ENCODE data around the gene RPTOR. TPM values are rescaled to one million over a fixed set of nuclear protein-coding genes. Genes with fewer than 3 reads are reported as not detected.

RPTOR gene
- total RNA-seq, 1 donor from 2014 or later, result 18.8 TPM

DNA sequence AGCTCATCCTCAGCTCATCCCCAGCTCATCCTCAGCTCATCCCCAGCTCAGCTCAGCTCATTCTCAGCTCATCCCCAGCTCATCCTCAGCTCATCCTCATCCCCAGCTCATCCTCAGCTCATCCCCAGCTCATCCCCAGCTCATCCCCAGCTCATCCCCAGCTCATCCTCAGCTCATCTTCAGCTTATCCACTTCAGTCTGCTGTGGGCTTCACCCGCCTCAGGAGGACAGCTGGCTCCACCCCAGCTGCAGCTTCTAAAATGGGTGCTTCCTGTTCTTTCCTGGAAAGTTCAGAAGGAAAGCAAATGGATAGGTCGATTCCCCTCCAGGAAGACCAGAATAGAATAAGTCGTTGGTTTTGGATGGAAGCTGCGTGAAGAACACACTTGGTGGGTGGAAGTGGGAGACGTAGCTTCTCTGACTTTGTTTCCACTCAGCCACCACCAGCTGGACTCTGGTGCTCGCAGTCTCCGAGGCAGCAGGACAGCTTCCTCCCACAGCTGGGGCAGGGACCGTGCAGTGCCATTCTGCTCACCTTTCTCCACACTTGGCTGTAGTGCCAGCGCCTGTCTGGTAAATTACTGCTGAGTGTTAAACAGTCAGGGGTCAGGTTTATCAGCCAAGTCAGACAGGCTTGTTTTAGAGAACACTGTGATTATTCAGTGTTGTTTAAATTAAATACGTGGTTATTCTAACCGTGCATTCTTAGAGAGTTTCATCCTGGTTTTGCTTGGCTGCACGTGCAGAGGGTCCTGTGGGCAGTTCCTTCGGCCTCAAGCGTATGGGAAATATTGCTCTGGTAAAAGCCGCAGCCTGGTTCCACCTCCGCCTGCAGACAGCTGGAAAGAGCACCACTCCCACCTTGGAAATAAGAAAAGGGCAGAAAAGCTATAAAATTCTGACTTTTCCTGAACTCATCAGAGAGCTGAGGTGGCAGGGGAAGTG is 386.0 kb downstream of the RPTOR start:
- ATAC-seq (no peak), DNase-seq (ENCODE audit: low spot score) (no peak)

DNA sequence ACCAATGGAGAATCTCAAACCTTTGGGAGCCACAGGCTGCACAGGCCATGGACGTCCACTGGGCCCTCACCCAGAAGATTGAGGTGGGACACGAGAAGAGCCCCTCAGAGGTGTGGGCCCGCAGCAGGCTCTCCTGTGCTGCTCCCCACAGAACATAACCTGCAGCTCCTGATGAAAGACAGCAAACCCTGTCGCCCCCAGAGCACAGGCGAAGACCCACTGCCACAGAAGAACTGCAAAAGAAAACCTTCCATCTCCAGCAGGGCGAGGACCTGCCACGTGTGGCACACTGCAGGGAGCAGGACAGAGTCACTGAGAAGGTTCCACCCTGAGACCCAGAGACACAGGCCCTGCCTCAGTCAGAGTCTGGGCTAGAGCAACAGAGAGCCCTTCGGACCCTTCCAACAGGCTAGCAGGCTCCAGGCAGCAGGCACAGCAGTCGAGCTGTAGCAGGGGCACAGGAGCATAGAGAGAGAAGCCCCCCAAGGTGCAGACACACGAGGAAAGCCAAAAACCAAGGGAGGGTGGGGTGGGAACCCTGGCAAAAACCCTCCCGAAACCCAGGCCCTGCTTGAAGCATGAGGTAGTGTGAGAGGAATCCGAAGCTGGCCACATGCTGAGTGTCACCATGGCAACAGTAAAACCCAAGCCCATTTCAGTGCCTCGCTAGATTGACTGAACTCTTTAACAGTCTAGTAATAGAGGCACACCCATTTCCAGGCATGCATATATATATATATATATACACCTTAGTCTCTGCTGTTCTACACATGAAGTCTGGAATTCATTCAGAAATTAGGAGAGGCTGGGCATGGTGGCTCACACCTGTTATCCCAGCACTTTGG is 387.0 kb downstream of the RPTOR start:
- DNase-seq (ENCODE audit: low spot score) (no peak), ATAC-seq (no peak)

DNA sequence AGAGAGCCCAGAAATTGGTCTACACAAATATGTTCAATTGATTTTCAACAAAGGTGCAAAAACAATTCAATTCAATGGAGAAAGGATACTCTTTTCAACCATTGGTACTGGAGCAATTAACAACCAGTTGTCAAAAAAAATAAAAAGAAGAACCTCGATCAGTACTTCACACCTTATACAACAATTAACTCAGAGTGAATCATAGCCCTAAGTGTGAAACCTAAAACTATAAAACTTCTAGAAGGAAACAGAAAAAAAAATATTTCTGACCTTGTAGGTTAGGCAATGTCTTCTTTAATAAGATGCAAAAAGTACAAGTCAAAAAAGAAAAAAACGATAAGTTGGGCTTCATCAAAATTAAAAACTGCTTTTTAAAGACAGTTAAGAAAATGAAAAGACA is 390.9 kb downstream of the RPTOR start:
- DNase-seq (ENCODE audit: low spot score) (no peak), ATAC-seq (no peak)

DNA sequence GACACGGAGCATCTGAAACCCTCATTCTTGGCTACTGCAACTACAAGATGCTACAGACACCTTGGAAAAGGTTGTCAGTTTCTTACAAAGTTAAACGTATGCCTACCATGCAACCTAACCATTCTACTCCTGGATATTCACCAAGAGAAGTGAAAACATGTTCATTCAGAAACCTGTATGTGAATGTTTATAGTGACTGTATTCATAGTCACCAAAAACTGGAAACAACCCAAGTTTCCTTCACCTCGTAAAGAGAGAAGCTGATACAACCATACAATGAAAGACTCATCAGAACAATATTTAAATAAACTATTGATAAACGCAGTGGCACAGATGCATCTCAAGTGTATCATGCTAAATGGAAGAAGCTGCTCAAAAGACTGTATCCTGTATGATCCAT is 391.6 kb downstream of the RPTOR start:
- ATAC-seq (no peak), DNase-seq (ENCODE audit: low spot score) (no peak)

DNA sequence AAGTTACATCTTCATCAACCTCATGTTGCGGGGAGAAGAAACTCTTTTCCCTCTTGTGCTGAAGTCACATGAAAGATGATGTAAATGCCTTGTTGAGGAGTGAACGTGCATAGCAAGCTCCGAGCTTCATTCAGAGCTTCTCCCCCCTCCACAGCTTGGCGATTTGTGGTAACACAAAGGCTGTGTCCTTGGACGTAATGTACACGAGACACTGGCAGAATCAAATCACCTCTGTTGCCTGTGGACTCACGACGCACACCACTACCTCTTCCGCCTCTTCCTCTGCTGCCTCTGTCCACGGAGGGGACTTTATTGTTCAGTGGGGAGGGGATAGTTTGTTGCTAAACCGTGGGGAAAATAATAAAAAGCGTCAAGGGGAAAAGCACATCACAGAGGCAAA is 392.1 kb downstream of the RPTOR start:
- DNase-seq (ENCODE audit: low spot score) (no peak), ATAC-seq (no peak)

DNA sequence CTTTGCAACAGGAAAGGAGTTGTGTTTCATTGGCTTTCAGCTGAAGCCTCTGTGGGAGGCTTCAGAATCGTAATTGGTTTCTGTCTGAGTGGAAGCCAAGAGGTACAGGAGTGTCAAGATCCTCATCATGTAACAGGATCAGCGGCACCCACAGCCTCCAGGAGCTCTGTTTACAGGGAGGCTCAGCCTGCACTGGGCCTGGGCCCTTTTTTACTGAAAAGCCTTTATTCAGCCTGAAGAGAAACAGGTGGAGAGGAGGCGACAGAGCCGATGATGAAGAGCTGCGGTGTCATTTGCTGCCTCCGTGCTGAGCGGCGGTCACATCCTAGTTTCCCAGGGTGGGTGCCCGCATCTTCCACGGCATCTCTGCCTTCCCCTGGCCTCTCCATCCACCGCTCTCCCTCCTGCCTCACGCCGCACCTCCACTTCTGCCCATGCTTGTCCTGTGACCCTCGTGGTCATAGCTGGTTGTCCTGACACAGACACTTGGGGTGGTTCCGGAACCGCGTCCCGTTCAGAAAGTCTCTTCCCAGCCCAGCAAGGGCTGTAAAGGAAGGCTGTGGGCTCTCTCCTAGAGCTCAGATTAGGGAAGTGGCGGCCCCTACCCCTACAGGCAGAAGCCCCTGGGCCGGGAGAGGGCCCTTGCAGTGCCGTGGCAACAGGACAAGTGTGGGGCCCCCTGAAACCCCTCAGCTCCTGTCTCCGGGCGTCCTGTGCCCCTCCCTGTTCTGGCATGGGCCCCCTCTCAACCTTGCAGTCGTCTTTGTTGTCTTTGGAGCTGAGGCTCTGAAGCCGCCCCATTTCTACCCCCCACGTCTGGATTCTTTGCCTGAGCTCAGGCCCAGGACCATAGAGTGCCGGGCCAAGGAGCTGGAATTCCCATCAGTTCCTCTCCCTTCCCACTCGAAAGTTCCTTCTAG is 393.1 kb downstream of the RPTOR start:
- DNase-seq (ENCODE audit: low spot score) (no peak), ATAC-seq (no peak)

DNA sequence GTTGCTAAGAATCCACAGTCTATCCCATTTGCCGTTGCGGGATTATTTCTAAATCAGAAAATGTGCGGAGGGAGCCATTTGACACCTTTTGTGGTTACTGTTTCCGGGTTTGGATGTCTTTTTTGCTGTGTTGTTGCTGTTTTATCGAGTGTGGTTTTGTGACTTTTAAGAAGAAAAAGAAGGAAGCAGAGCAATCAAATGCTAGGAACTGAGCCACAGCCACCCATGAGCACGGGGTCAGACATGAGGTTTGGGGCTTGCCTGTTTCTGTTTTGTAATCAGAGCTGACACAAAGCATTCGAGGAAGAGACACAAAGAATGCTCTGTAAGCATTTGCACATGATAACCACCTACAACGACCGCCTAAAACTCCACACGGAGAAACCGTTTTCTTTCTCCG is 393.9 kb downstream of the RPTOR start:
- ATAC-seq (no peak), DNase-seq (ENCODE audit: low spot score) (no peak)

DNA sequence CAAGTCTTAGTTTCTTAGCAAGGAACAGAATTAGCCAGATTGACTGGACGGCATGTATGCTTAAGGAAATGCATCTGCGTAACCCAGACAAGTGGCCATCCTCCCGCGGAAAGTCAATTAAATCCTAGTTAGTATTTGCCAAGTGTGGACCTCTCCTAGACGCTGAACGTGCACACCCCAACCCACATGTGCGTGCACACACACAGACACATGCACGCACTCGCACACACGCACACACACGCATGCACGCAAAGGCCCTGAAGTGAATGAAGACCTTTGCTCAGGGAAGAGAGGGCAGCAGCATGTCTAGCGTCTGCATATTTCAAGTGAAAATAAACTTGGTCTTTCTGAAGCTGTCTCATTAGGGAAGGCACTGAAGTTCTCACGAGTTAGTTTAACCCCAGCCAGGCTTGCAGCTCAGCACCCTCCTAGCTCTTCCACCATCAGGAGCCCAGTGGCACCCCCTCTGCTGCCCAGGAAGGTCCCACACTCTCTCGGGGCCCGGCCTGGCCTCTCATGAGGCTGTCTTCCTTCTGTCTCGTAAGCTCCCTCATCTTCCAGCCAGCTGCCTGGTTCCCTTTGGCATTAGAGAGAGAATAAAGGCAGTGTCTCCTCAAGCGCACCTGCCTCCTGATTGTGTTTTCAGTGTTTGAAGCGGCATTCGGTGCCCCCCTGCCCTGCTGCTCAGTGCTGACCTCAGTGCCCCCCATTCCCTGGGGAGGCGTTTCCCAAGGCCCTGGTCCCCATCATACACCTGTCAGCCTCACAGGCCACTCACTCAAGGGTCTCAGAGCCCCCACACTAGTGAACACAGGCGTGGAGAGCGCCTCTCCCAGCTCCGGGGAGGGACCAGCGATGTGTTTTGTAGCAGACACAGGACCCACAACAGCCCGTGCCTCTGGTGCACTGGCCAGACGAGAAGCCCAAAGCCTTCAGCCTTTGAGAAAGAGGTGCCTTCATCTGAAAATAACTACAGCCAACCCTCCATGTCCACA is 394.8 kb downstream of the RPTOR start:
- ATAC-seq, result no peak
- no peak for DNase-seq (ENCODE audit: low spot score)

DNA sequence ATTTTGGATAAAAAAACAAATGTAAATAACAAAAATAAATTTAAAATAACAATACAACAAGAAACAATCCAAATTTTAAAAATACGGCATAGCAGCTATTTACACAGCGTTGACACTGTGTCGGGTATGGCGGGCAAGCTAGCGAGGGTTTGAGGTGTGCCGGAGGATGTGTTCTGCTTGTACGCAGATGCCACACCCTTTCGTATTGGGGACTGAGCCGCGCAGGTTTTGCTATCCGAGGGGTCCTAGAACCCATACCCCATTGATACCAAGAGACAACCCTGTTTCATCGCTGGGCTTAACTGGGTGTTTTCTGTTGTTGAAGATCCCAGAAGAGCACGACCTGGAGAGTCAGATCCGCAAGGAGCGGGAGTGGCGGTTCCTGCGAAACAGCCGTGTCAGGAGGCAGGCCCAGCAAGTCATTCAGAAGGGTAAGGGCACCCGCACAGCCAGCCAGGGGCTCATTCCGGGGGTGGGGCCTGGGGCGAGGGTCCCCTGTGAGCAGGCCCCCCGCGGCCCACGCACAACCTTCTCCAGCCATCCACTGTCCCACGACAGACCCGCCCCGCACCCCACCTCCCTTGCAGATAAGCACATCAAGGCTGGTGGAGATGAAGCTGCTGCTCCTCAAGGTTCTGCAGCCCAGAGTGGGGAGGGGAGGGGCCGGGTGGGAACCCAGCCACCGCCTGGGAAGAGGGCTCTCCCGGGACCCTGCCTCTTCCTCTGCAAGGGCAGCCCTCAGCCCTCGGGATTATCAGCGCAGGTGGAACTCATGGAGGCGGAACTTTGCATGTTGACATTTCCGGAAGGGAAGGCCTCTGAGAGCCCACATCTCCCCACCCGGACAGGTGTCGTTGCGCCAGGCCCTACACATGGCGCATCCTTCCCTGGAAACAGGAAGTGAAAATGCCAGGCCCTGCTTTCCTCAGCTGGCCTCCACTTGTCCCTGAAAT is 395.8 kb downstream of the RPTOR start:
- DNase-seq (ENCODE audit: low spot score) (no peak), ATAC-seq (no peak)

DNA sequence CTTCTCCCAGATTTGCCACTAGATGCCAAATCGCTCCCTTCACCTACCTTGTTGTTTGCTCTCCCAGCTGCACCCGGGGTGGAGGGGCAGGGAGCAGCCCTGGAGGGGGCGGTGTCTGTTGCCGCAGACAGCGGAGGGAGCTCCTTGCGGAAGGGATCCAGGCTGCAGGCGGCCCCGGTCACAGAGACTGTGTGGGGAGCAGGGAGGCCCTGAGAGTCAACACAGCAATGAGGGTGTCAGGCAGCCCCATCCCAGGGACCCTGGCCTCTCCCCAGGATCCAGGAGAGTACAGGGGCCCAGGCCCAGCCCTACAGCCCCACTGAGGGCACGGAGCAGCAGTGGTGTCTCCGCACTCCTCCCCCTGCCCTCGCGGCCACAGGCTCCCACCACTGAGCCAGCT is 396.5 kb downstream of the RPTOR start:
- ATAC-seq, result no peak
- no peak for DNase-seq (ENCODE audit: low spot score)

DNA sequence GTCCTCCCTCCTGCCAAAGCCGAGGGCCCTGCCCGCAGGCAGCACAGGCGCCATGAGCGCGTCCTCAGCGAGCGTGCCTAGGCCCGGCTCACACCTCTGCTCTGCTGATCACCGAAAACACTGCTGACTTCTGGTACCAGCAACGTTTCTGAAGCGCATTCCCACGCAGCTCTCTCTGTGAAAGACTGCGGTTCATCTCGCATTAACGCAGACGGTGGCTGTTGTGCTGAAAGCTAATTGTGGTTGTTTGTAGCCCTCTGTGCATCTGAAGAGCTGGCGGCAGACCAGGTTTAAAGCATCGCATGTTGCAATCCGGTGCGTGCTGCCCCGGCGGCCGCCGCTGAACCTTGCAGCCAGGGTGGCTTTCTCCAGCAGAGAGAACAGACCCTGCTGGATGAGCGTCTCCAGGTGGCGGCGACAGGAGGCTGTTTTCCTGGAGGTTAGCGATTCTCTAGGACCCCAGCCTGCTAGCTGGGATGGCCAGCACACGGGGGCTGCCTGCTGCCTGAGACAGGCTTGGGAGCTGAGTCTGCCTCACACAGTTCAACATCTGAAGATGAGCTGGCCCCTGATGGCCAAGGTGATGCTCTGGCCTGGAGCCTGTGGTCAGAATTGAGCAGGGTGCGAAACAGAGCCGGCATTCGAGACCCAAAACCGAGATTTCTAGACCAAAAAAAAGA is 397.2 kb downstream of the RPTOR start:
- DNase-seq (ENCODE audit: low spot score), result no peak
- no peak for ATAC-seq

DNA sequence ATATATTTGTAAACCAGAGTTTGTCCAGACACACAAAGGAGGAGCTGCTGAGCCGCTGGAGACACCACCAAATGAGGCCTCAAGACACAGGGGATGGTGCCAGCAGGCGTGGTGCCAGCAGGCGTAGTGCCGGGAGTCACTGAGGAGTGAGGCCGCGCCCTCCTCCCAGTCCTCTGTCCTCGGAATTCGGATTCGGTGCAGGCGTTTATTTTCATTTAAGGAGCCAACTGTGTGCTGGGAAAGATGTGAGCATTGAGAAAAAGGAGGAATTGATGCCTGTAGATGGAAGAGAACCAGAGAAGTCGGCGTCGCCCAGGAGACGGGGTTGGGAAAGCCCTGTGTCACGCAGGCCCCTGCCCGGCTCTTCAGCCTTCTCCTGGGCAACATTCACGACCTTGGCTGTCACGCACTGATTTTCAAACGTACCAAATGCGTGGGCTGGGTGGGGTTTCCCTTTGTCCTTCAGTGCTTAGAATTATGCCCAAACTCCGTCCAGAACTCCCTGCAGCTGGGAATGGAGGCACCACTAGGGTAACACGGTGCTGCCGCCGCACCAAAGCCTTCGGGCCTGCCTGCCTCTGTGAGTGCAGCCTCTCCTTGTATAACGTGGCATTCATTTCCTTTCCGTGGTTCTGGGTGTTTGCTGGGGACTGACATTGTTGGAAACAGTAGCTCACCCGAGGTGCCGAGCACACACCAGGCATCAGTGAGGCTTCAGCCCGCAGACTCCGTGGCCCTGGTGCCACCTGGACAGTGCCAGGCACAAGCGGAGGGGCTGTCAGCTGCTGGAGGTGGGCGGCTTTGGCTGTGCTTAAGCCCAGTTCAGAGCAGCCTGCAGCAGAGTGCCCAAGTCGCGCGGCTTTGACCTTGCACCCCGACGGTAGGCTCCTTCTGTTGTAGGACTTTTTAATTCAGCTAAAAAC is 398.0 kb downstream of the RPTOR start:
- DNase-seq (ENCODE audit: low spot score), result peak; percentile 62
- peak; percentile 41 for ATAC-seq

DNA sequence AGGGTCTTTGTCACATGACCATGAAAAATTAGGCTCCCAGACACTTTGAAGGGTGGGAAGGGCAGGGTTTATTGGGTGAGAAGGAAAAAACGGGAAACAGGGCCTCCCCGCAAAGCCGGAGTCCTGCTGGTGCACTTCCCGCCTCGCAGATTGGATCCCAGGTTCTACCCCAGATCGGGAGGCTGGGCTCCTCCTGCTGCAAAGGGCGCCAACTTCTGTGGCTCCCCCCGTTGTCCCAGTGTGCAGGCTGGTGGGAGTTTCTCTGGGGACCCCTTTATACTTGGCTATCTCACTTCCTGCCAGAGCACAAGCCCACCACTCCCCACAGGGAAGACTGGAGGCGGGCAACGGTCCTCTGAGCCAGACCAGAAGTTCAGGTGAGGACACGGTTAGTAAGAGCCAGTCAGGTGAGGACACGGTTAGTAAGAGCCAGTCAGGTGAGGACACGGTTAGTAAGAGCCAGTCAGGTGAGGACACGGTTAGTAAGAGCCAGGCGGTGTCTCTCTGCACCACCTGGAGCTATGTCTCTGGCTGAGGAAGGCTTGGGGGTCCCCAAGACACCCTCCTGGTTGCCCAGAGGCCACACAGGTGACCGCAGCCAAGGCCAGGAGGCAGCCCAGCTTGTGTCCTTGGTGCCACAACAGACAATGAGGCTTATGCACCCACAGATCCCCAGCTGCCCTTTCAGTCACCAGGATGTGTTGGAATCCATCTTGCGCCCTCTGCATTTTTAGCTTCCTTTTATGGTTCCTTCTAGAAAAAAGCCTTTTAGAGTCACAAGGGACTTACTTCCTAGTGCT is 398.9 kb downstream of the RPTOR start:
- DNase-seq (ENCODE audit: low spot score), result no peak
- no peak for ATAC-seq

DNA sequence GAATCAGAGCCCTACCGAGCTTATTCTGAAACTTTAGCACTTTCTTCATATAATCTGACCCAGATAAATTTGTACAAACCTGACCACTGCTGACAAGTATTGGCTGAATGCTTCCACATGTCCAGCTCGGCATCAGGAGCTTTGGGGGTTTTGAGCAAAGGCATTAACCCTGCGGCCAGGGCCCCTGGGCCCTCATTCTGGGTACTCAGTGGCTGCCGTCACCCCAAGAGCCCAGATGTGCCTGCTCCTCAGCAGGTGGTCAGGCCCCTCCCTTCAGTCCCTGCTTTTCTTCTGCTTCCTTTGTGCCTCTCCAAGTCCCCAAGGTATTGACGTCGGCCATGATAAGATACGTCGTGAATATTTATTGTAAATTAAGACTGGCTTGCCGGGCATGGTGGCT is 399.7 kb downstream of the RPTOR start:
- ATAC-seq (no peak), DNase-seq (ENCODE audit: low spot score) (no peak)

DNA sequence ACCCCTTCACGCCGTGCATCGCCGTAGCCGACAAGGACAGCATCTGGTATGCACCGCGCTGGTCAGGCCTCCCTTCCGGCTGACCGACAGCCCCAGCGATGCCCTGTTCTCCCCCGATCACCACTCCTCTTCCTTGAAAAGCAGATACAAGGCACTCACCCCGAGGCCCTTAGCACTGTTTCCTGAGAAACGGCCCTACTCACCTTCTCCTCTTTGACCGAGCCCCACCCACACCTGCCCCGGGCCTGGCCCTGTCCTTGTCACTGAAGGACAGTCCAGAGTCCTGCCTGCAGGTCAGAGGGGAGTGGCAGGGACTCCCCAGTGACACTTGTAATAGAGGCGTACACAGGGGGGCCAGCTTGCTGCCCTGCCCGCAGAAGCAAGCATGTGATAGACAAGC is 401.1 kb downstream of the RPTOR start:
- DNase-seq (ENCODE audit: low spot score) (no peak), ATAC-seq (no peak)

DNA sequence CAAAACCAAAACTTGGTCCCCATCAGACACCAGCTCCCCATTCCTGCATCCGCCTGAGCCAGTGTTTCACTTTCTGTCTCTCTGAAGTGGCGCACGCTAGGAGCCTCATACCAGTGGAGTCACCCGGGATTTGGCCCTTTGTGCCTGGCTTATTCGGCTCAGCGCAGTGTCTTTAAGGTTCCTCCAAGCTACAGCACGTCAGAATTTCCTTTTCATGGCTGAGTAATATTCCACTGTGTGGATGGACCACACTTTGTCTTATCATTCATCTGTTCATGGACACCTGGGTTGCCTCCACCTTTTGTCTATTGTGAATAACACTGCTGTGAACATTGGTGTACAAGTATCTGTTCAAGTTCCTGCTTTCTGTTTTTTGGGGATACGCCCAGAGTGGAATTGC is 401.8 kb downstream of the RPTOR start:
- DNase-seq (ENCODE audit: low spot score) (no peak), ATAC-seq (no peak)
